T-cell (primary cell): ENCODE results near the gene DAB2IP. TPM values are rescaled to one million over a fixed set of nuclear protein-coding genes. Genes with fewer than 3 reads are reported as not detected.

ENCODE experiments used
- ATAC-seq, 4 experiments: fragments of 200-7000 bp in 3 of 4; fragments of 150-1000 bp in 1 of 4; cut with Tn5 transposase; replicated peaks in 1 of 4; 1 replicate in 3 of 4; 2 replicates in 1 of 4; pipeline ENCODE4 v1.10.0; 2021; ENCODE audit warnings: moderate library complexity in 3 of 4, mild to moderate bottlenecking in 2 of 4, moderate number of reproducible peaks in 1 of 4
- CTCF ChIA-PET, 2 donors: fragments of 300-600 bp; sonication (Branson Sonifier 250); formaldehyde crosslinking; loops; one replicate each; lab custom pipeline; 2022; ENCODE audit warnings: antibody characterized with exemption in 2 of 2; lab: Charles Lee
- POLR2A ChIA-PET, 2 donors: fragments of 300-600 bp; sonication (Branson Sonifier 250); formaldehyde crosslinking; loops; one replicate each; lab custom pipeline; 2022; ENCODE audit warnings: antibody characterized with exemption in 2 of 2; lab: Charles Lee
- DNase-seq, 35 experiments: peaks; one replicate each; pipeline versions ENCODE4 v3.0.0 to v3.0.0-alpha.2; 2013 to 2023
- H3K27ac ChIP-seq: one replicate; pipeline ENCODE4 v1.5.1; 2013; ENCODE audit warnings: low read length
- H3K27me3 ChIP-seq, 2 experiments: replicated peaks in 1 of 2; 1 replicate in 1 of 2; 2 replicates in 1 of 2; pipeline versions ENCODE4 v1.6.1 to v1.7.0; 2013; ENCODE audit warnings: low read length in 1 of 2, mixed read lengths in 1 of 2; ENCODE audit not compliant: control insufficient read depth in 2 of 2, insufficient read depth in 2 of 2; ENCODE audit errors: extremely low read depth in 1 of 2
- H3K36me3 ChIP-seq, 2 donors: 1 replicate in 1 of 2; 2 replicates in 1 of 2; pipeline versions ENCODE4 v1.6.1 to v1.7.0; 2013; ENCODE audit warnings: low read length in 1 of 2; ENCODE audit not compliant: control insufficient read depth in 2 of 2, insufficient read depth in 1 of 2; ENCODE audit errors: extremely low read depth in 1 of 2
- H3K4me1 ChIP-seq, 2 experiments: 1 replicate in 1 of 2; 2 replicates in 1 of 2; pipeline versions ENCODE4 v1.6.1 to v1.7.0; 2013; ENCODE audit warnings: low read length in 2 of 2, mixed read lengths in 1 of 2; ENCODE audit not compliant: insufficient read depth in 2 of 2, control insufficient read depth in 1 of 2; ENCODE audit errors: extremely low read depth in 1 of 2
- H3K4me3 ChIP-seq, 2 donors: 1 replicate in 1 of 2; 2 replicates in 1 of 2; pipeline versions ENCODE4 v1.5.1 to v1.7.0; 2013; ENCODE audit warnings: mild to moderate bottlenecking in 2 of 2, low read length in 1 of 2, moderate library complexity in 1 of 2; ENCODE audit not compliant: control insufficient read depth in 1 of 2; ENCODE audit errors: extremely low read depth in 1 of 2
- H3K9me3 ChIP-seq: 2 replicates; pipeline ENCODE4 v1.7.0; 2013
- H3K27ac Mint-ChIP-seq, 2 donors: one replicate each; pipeline ENCODE4 v1.8.0; 2020 to 2021; ENCODE audit warnings: mild to moderate bottlenecking in 2 of 2, mixed read lengths in 2 of 2
- H3K27me3 Mint-ChIP-seq, 2 donors: one replicate each; pipeline ENCODE4 v1.8.0; 2021 to 2022; ENCODE audit warnings: mixed read lengths in 2 of 2
- H3K36me3 Mint-ChIP-seq: one replicate; pipeline ENCODE4 v1.8.0; 2021; ENCODE audit warnings: mixed read lengths
- H3K4me1 Mint-ChIP-seq, 3 donors: one replicate each; pipeline ENCODE4 v1.8.0; 2020 to 2022; ENCODE audit warnings: mixed read lengths in 3 of 3, mild to moderate bottlenecking in 1 of 3
- H3K4me3 Mint-ChIP-seq, 3 donors: one replicate each; pipeline ENCODE4 v1.8.0; 2020 to 2022; ENCODE audit warnings: mild to moderate bottlenecking in 3 of 3, mixed read lengths in 3 of 3, moderate library complexity in 3 of 3
- H3K9me3 Mint-ChIP-seq, 3 donors: one replicate each; pipeline ENCODE4 v1.8.0; 2020 to 2022; ENCODE audit warnings: mixed read lengths in 3 of 3
- WGBS: methylation state at CpG from one replicate; pipeline ENCODE4 v1.1.5; 2013; ENCODE audit warnings: missing lambda C conversion rate; ENCODE audit not compliant: insufficient coverage; 5-methylcytosine and 5-hydroxymethylcytosine counted together
- total RNA-seq, 35 experiments: library from RNA in 6 of 35; stranded (reverse) in 6 of 35; fragments of 120-200 nt in 1 of 35; gene quantifications; one replicate each; pipeline versions ENCODE4 v1.2.1 to v1.2.4 and lab custom pipeline; 2013 to 2026

Gene DAB2IP
- total RNA-seq, 5 donors from 2014 or later (not counting 1 experiment from before 2014, with no cell fraction given): 0.22 to 0.53 (median 0.34) TPM; not detected in 1

- H3K27me3 ChIP-seq: peaks cover 0 to 5% of the 10 kb centered on the region in 2 experiments
- 91% methylated on average over 11 of the region's 17 CpGs for WGBS
- H3K27ac ChIP-seq: no peak overlapping the region
- Mint-ChIP-seq H3K36me3 (no peaks in the 10 kb centered on the region), H3K27ac (no peak overlapping the region), H3K4me3 (no peak overlapping the region), H3K9me3 (no peaks in the 10 kb centered on the region), H3K27me3 (peaks cover 0 to 2% of the 10 kb centered on the region in 2 donors), H3K4me1 (peaks cover 10 to 22% (median 12%) of the 10 kb centered on the region in 3 donors)
- H3K36me3 ChIP-seq: no peaks in the 10 kb centered on the region
- no peak overlapping the region for H3K4me3 ChIP-seq
- DNase-seq: no peak
- no peaks in the 10 kb centered on the region for H3K9me3 ChIP-seq
- peaks cover 5 to 16% of the 10 kb centered on the region in 2 experiments for H3K4me1 ChIP-seq
- CTCF ChIA-PET: no interaction called here
- POLR2A ChIA-PET: no interaction called here
- no peak for ATAC-seq
Measured at GRCh38 chr9:121750715-121751623, 99.5 kb downstream of the DAB2IP start.

GRCh38 chr9:121751686-121752445 lies 100.4 kb downstream of the DAB2IP start:
- peaks cover 0 to 7% of the 10 kb centered on the region in 2 experiments for H3K27me3 ChIP-seq
- H3K4me3 ChIP-seq: no peak overlapping the region
- Mint-ChIP-seq H3K27ac (no peak overlapping the region), H3K4me1 (peaks cover 8 to 15% (median 12%) of the 10 kb centered on the region in 3 donors), H3K9me3 (no peaks in the 10 kb centered on the region), H3K27me3 (peaks cover 0 to 2% of the 10 kb centered on the region in 2 donors), H3K36me3 (no peaks in the 10 kb centered on the region), H3K4me3 (no peak overlapping the region)
- ATAC-seq: no peak
- no peaks in the 10 kb centered on the region for H3K9me3 ChIP-seq
- H3K4me1 ChIP-seq: peaks cover 5 to 16% of the 10 kb centered on the region in 2 experiments
- ChIA-PET POLR2A (no interaction called here), CTCF (no interaction called here)
- 96% methylated on average over 5 of the region's 13 CpGs for WGBS
- DNase-seq: no peak
- no peaks in the 10 kb centered on the region for H3K36me3 ChIP-seq
- no peak overlapping the region for H3K27ac ChIP-seq

- ATAC-seq (no peak), DNase-seq (no peak)
- Mint-ChIP-seq H3K9me3 (no peaks in the 10 kb centered on the region), H3K36me3 (no peaks in the 10 kb centered on the region), H3K27me3 (peaks cover 0 to 2% of the 10 kb centered on the region in 2 donors), H3K4me1 (peaks cover 4 to 7% (median 7%) of the 10 kb centered on the region in 3 donors), H3K27ac (no peak overlapping the region), H3K4me3 (no peak overlapping the region)
- Histone ChIP-seq H3K27me3 (peaks cover 0 to 8% of the 10 kb centered on the region in 2 experiments), H3K27ac (no peak overlapping the region), H3K4me3 (no peak overlapping the region), H3K9me3 (no peaks in the 10 kb centered on the region), H3K4me1 (peaks cover 3 to 11% of the 10 kb centered on the region in 2 experiments), H3K36me3 (no peaks in the 10 kb centered on the region)
- POLR2A ChIA-PET: no interaction called here
- CTCF ChIA-PET: no interaction called here
- 72% methylated on average over 5 of the region's 9 CpGs for WGBS
Measured at GRCh38 chr9:121752929-121753328, 101.5 kb downstream of the DAB2IP start.

- Histone ChIP-seq H3K27me3 (peaks cover 0 to 8% of the 10 kb centered on the region in 2 experiments), H3K4me3 (no peak overlapping the region), H3K27ac (no peak overlapping the region), H3K4me1 (no peaks in the 10 kb centered on the region), H3K9me3 (no peaks in the 10 kb centered on the region), H3K36me3 (no peaks in the 10 kb centered on the region)
- Mint-ChIP-seq H3K27ac (no peak overlapping the region), H3K36me3 (no peaks in the 10 kb centered on the region), H3K4me1 (no peaks in the 10 kb centered on the region), H3K4me3 (no peak overlapping the region), H3K27me3 (peaks cover 0 to 2% of the 10 kb centered on the region in 2 donors), H3K9me3 (no peaks in the 10 kb centered on the region)
- ATAC-seq (no peak), DNase-seq (no peak)
- POLR2A ChIA-PET: no interaction called here
- CTCF ChIA-PET: no interaction called here
- WGBS: 91% methylated on average over 7 of the region's 12 CpGs
Measured at GRCh38 chr9:121753802-121754654, 102.6 kb downstream of the DAB2IP start.

GRCh38 chr9:121754655-121755436 lies 103.4 kb downstream of the DAB2IP start:
- no peak overlapping the region for H3K4me3 Mint-ChIP-seq
- Histone ChIP-seq H3K36me3 (no peaks in the 10 kb centered on the region), H3K4me3 (no peak overlapping the region), H3K27ac (no peak overlapping the region), H3K4me1 (no peaks in the 10 kb centered on the region), H3K27me3 (peaks cover 0 to 8% of the 10 kb centered on the region in 2 experiments), H3K9me3 (no peaks in the 10 kb centered on the region)
- 80% methylated on average over 13 of the region's 15 CpGs for WGBS
- no peaks in the 10 kb centered on the region for H3K9me3 Mint-ChIP-seq
- H3K36me3 Mint-ChIP-seq: no peaks in the 10 kb centered on the region
- ATAC-seq (no peak), DNase-seq (no peak)
- peaks cover 0 to 2% of the 10 kb centered on the region in 2 donors for H3K27me3 Mint-ChIP-seq
- no peak overlapping the region for H3K27ac Mint-ChIP-seq
- no peaks in the 10 kb centered on the region for H3K4me1 Mint-ChIP-seq
- CTCF ChIA-PET: no interaction called here
- POLR2A ChIA-PET: no interaction called here
